Hematopoietic multipotent progenitor cell (in vitro differentiated cells): ENCODE results near the gene GATA6. TPM values are rescaled to one million over a fixed set of nuclear protein-coding genes. Genes with fewer than 3 reads are reported as not detected.
A peak's percentile ranks its signal among the peaks of the same experiment; 100 is the strongest.

ENCODE experiments used
- DNase-seq, 3 donors: peaks; one replicate each; pipeline ENCODE4 v3.0.0-alpha.2; 2011 to 2015; ENCODE audit warnings: low read depth in 2 of 3, low spot score in 2 of 3
- total RNA-seq: library from RNA; depleted of rRNA; stranded (reverse); fragments of >200 nt; gene quantifications from one replicate; pipeline ENCODE4 v1.2.3, GENCODE V29; 2012

The GATA6 gene
- not detected for total RNA-seq

- DNase-seq: peak in 2 of 3 donors; percentile 58 to 63
Observed at GRCh38 chr18:22169011-22169888, at the start of gene GATA6. TSS of gene GATA6 (plus strand) at chr18:22169589. CDS start at chr18:22171145, 1,556 bp downstream.

- DNase-seq: no peak
Observed at GRCh38 chr18:22124970-22125369, 44.4 kb upstream of the GATA6 start.

- no peak for DNase-seq
Observed at GRCh38 chr18:22128954-22129353, 40.4 kb upstream of the GATA6 start.

GRCh38 chr18:22129778-22130177 is 39.6 kb upstream of the GATA6 start:
- DNase-seq: no peak

GRCh38 chr18:22132258-22132657 is 37.1 kb upstream of the GATA6 start:
- DNase-seq: no peak

- no peak for DNase-seq
Observed at GRCh38 chr18:22132763-22133162, 36.6 kb upstream of the GATA6 start.

GRCh38 chr18:22136395-22136794 is 33.0 kb upstream of the GATA6 start:
- no peak for DNase-seq

GRCh38 chr18:22141211-22141610 is 28.2 kb upstream of the GATA6 start:
- no peak for DNase-seq

GRCh38 chr18:22143347-22144340 is 25.7 kb upstream of the GATA6 start:
- no peak for DNase-seq

GRCh38 chr18:22145160-22145559 is 24.2 kb upstream of the GATA6 start:
- DNase-seq: no peak

GRCh38 chr18:22149710-22150109 is 19.7 kb upstream of the GATA6 start:
- DNase-seq: no peak

GRCh38 chr18:22152093-22152492 is 17.3 kb upstream of the GATA6 start:
- no peak for DNase-seq

- no peak for DNase-seq
Observed at GRCh38 chr18:22153428-22153827, 16.0 kb upstream of the GATA6 start.

- no peak for DNase-seq
Observed at GRCh38 chr18:22155584-22155983, 13.8 kb upstream of the GATA6 start.

GRCh38 chr18:22159014-22159413 is 10.4 kb upstream of the GATA6 start:
- DNase-seq: no peak

GRCh38 chr18:22161090-22161489 is 8.3 kb upstream of the GATA6 start:
- DNase-seq: no peak

GRCh38 chr18:22163416-22164161 is 5.8 kb upstream of the GATA6 start:
- DNase-seq: no peak

- DNase-seq: no peak
Observed at GRCh38 chr18:22164337-22165048, 4.9 kb upstream of the GATA6 start.

- no peak for DNase-seq
Observed at GRCh38 chr18:22165049-22165602, 4.3 kb upstream of the GATA6 start.

GRCh38 chr18:22165603-22166068 is 3.8 kb upstream of the GATA6 start:
- no peak for DNase-seq
